PC-3 (cell line): ENCODE measurements around the gene EIPR1. TPM values are rescaled to one million over a fixed set of nuclear protein-coding genes. Genes with fewer than 3 reads are reported as not detected.

ENCODE experiments used
- ATAC-seq: fragments of 200-7000 bp; cut with Tn5 transposase; 2 replicates; pipeline ENCODE4 v1.9.1; 2020; ENCODE audit warnings: mild to moderate bottlenecking, moderate library complexity
- BruUV-seq: library from RNA; stranded (reverse); fragments of 400-500 nt; replicated peaks from 2 replicates; lab custom pipeline; 2021; lab: Mats Ljungman, UMichigan
- CTCF ChIA-PET: fragments of 300-600 bp; sonication (Branson Sonifier 250); formaldehyde crosslinking; loops from one replicate; lab custom pipeline; 2022; ENCODE audit warnings: antibody characterized with exemption; lab: Charles Lee
- POLR2A ChIA-PET: fragments of 300-600 bp; sonication (Branson Sonifier 250); formaldehyde crosslinking; loops from one replicate; lab custom pipeline; 2022; ENCODE audit warnings: antibody characterized with exemption; ENCODE audit not compliant: unreplicated experiment; lab: Charles Lee
- DNase-seq: peaks from one replicate; pipeline ENCODE4 v3.0.0-alpha.2; 2015
- H2AFZ ChIP-seq: fragments of 300-600 bp; sonication (generic); 2 replicates; pipeline ENCODE4 v1.6.0; 2016; ENCODE audit warnings: antibody characterized with exemption, low read length
- H3F3A ChIP-seq: fragments of 300-600 bp; sonication (generic); one replicate; pipeline ENCODE4 v1.6.0; 2017; ENCODE audit warnings: antibody characterized with exemption, low read length, control low read depth, mild to moderate bottlenecking; ENCODE audit not compliant: unreplicated experiment
- H3K27ac ChIP-seq: fragments of 300-600 bp; sonication (generic); 2 replicates; pipeline ENCODE4 v1.5.1; 2016; ENCODE audit warnings: mild to moderate bottlenecking, low read length
- H3K27me3 ChIP-seq: fragments of 300-600 bp; sonication (generic); 2 replicates; pipeline ENCODE4 v1.6.1; 2016; ENCODE audit warnings: low read length, mixed read lengths
- H3K36me3 ChIP-seq: fragments of 300-600 bp; sonication (generic); 2 replicates; pipeline ENCODE4 v1.6.1; 2016; ENCODE audit warnings: low read depth, mixed run types, low read length, mixed read lengths
- H3K4me1 ChIP-seq: fragments of 300-600 bp; sonication (generic); 2 replicates; pipeline ENCODE4 v1.5.1; 2016; ENCODE audit warnings: low read length; ENCODE audit not compliant: insufficient read depth
- H3K4me2 ChIP-seq: fragments of 300-600 bp; sonication (generic); 2 replicates; pipeline ENCODE4 v1.6.0; 2016; ENCODE audit warnings: low read length
- H3K4me3 ChIP-seq: fragments of 300-600 bp; sonication (generic); 2 replicates; pipeline ENCODE4 v1.5.1; 2016; ENCODE audit warnings: mild to moderate bottlenecking, low read length, mixed read lengths
- H3K79me2 ChIP-seq: fragments of 300-600 bp; sonication (generic); 2 replicates; pipeline ENCODE4 v1.6.1; 2017; ENCODE audit warnings: low read length, mixed read lengths
- H3K9ac ChIP-seq: fragments of 300-600 bp; sonication (generic); 2 replicates; pipeline ENCODE4 v1.6.0; 2016; ENCODE audit warnings: mild to moderate bottlenecking, low read length
- H3K9me2 ChIP-seq: fragments of 300-600 bp; sonication (generic); replicated peaks from 2 replicates; pipeline ENCODE4 v1.6.1; 2016; ENCODE audit warnings: mixed run types, low read length, mixed read lengths
- H3K9me3 ChIP-seq: fragments of 300-600 bp; sonication (generic); 2 replicates; pipeline ENCODE4 v1.6.1; 2016; ENCODE audit warnings: low read length, mixed read lengths
- H4K20me1 ChIP-seq: fragments of 300-600 bp; sonication (generic); 2 replicates; pipeline ENCODE4 v1.6.1; 2016; ENCODE audit warnings: low read length, mixed read lengths
- EZH2 ChIP-seq: fragments of 300-600 bp; sonication (generic); IDR thresholded peaks from one replicate; pipeline ENCODE4 v1.6.1; 2017; ENCODE audit warnings: antibody characterized with exemption, mild to moderate bottlenecking, low read length; ENCODE audit not compliant: unreplicated experiment
- EZH2phosphoT487 ChIP-seq: fragments of 300-600 bp; sonication (generic); IDR thresholded peaks from 2 replicates; pipeline ENCODE4 v1.6.1; 2018; ENCODE audit warnings: mild to moderate bottlenecking, antibody characterized with exemption, low read length, borderline replicate concordance
- intact Hi-C: fragments of 100-400 bp; cut with micrococcal nuclease; formaldehyde crosslinking; loops from 2 replicates; pipeline ENCODE4 v1.9.0; 2023
- total RNA-seq: library from RNA; depleted of rRNA; stranded (reverse); fragments of >200 nt; gene quantifications from 2 replicates; pipeline ENCODE4 v1.2.3, GENCODE V29; 2014
- TF ChIP-seq, protein P1 (sequence below): fragments of 300-600 bp; sonication (generic); conservative IDR thresholded peaks from 2 replicates; pipeline ENCODE4 v1.5.1; 2017; ENCODE audit warnings: antibody characterized with exemption, low read depth, mild to moderate bottlenecking, low read length

EIPR1 gene
- total RNA-seq, 1 experiment from 2014 or later: 90.1 TPM

DNA sequence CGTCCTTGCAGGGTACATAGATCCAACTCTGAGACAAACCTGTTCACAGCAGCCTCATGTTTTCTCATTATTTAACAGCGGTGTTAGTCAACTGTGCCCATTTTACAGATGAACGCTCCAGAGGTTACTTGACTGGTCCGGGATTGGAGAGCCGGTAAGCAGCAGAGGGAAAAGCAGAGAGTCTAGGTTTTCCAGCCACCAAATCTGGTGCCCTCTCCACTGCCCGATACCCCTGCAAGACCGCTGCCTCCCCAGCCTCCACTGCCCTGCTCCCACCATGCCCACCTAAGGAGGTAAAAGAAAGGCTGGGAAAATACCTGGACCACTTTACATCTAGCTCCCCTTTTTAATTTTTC lies 51.5 kb downstream of the EIPR1 start:
- ATAC-seq (no peak), DNase-seq (no peak)
- no peak overlapping the region for H2AFZ ChIP-seq
- CTCF ChIA-PET: no interaction called here
- H3K4me2 ChIP-seq: no peak overlapping the region
- H3K36me3 ChIP-seq: peaks cover 8% of the 10 kb centered on the region
- no peaks in the 10 kb centered on the region for H3K27me3 ChIP-seq
- no peaks in the 10 kb centered on the region for H3K4me1 ChIP-seq
- POLR2A ChIA-PET: no interaction called here
- H4K20me1 ChIP-seq: no peaks in the 10 kb centered on the region; the same call in 1 of the 2 replicates
- H3K79me2 ChIP-seq: peaks cover 8% of the 10 kb centered on the region; the same call in 1 of the 2 replicates
- no peak overlapping the region for H3K4me3 ChIP-seq
- TF ChIP-seq EZH2 (no peak), EZH2phosphoT487 (no peak)
- TF ChIP-seq, protein P1, sequence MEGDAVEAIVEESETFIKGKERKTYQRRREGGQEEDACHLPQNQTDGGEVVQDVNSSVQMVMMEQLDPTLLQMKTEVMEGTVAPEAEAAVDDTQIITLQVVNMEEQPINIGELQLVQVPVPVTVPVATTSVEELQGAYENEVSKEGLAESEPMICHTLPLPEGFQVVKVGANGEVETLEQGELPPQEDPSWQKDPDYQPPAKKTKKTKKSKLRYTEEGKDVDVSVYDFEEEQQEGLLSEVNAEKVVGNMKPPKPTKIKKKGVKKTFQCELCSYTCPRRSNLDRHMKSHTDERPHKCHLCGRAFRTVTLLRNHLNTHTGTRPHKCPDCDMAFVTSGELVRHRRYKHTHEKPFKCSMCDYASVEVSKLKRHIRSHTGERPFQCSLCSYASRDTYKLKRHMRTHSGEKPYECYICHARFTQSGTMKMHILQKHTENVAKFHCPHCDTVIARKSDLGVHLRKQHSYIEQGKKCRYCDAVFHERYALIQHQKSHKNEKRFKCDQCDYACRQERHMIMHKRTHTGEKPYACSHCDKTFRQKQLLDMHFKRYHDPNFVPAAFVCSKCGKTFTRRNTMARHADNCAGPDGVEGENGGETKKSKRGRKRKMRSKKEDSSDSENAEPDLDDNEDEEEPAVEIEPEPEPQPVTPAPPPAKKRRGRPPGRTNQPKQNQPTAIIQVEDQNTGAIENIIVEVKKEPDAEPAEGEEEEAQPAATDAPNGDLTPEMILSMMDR: no peak
- no peaks in the 10 kb centered on the region for H3K9me2 ChIP-seq
- BruUV-seq: no TSS peak
- no peak overlapping the region for H3K27ac ChIP-seq
- no peaks in the 10 kb centered on the region for H3F3A ChIP-seq
- H3K9me3 ChIP-seq: no peaks in the 10 kb centered on the region
- intact Hi-C loops: no loop called here
- H3K9ac ChIP-seq: no peak overlapping the region

DNA sequence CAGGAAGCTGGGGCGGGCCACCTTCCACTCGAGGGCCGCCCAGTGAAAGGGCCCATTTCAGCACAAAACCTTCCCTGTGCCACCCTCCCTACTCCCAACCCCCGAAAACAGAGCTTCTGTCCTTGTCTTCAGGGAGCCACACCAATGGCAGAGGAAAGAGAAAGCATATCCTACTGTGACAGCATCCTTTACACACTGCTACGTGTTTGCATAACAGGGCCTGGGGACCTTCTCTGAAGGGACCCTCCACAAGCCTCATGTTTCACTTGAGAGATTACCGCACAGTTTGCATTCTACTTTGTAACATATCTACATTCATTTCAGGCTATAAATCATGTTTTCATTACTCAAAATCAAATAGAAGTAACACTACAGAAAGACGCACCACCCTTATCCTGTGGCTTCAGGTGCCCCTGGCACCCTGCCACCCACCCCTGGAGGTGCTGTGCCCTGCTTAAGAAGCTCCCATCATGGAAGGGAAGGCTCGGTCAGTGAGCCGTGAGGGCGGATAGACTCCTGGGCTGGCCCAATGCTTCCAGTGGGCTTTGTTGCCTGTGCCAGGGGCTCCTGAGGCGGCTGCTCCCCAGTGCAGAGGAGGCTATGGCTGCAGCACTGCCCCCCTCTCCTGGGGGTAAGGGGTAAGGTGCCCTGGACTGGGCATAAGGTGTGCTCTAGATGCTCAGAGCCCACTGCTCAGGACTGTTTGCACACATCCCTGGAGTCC lies 52.0 kb downstream of the EIPR1 start:
- Histone ChIP-seq H3K27me3 (no peaks in the 10 kb centered on the region), H3K4me3 (no peak overlapping the region), H3K9ac (no peak overlapping the region), H2AFZ (no peak overlapping the region), H3K27ac (no peak overlapping the region), H3K36me3 (peaks cover 3% of the 10 kb centered on the region; the same call in 1 of the 2 replicates), H3F3A (no peaks in the 10 kb centered on the region), H3K9me3 (no peaks in the 10 kb centered on the region), H3K9me2 (no peaks in the 10 kb centered on the region), H3K4me2 (no peak overlapping the region), H3K4me1 (no peaks in the 10 kb centered on the region), H3K79me2 (peaks cover 8% of the 10 kb centered on the region; the same call in 1 of the 2 replicates), H4K20me1 (no peaks in the 10 kb centered on the region; the same call in 1 of the 2 replicates)
- BruUV-seq: no TSS peak
- intact Hi-C loops: no loop called here
- CTCF ChIA-PET: no interaction called here
- DNase-seq: no peak
- POLR2A ChIA-PET: no interaction called here
- no peak for ATAC-seq
- TF ChIP-seq EZH2 (no peak), EZH2phosphoT487 (no peak)
- TF ChIP-seq, protein P1: no peak
